Mesenchymal stem cell (in vitro differentiated cells and primary cell): ENCODE data around the gene EPHA1.

ENCODE experiments used
- DNase-seq: peaks from one replicate; pipeline ENCODE4 v3.0.0-alpha.2; 2013
- H2AFZ ChIP-seq: one replicate; pipeline ENCODE4 v1.6.1; 2013; ENCODE audit warnings: low read depth, mild to moderate bottlenecking, control low read depth, inconsistent platforms, low read length, moderate library complexity
- H2AK5ac ChIP-seq: 2 replicates; pipeline ENCODE4 v1.6.1; 2013; ENCODE audit warnings: low read length, moderate library complexity, mild to moderate bottlenecking, inconsistent platforms; ENCODE audit not compliant: severe bottlenecking
- H2BK120ac ChIP-seq: one replicate; pipeline ENCODE4 v1.6.1; 2013; ENCODE audit warnings: low read depth, mild to moderate bottlenecking, inconsistent platforms, low read length, moderate library complexity
- H2BK12ac ChIP-seq, 2 experiments: one replicate each; pipeline ENCODE4 v1.6.1; 2013; ENCODE audit warnings: inconsistent platforms in 2 of 2, low read length in 2 of 2, mild to moderate bottlenecking in 2 of 2, moderate library complexity in 2 of 2, control low read depth in 1 of 2
- H2BK15ac ChIP-seq: one replicate; pipeline ENCODE4 v1.6.1; 2013; ENCODE audit warnings: mild to moderate bottlenecking, low read depth, inconsistent platforms; ENCODE audit not compliant: poor library complexity, severe bottlenecking
- H2BK5ac ChIP-seq: 2 replicates; pipeline ENCODE4 v1.6.1; 2013; ENCODE audit warnings: low read depth, mild to moderate bottlenecking, low read length, control low read depth, inconsistent platforms; ENCODE audit not compliant: poor library complexity, severe bottlenecking
- H3K14ac ChIP-seq, 2 experiments: one replicate each; pipeline ENCODE4 v1.6.1; 2013; ENCODE audit warnings: inconsistent platforms in 2 of 2, low read length in 2 of 2, control low read depth in 1 of 2, mild to moderate bottlenecking in 1 of 2, moderate library complexity in 1 of 2
- H3K18ac ChIP-seq, 2 experiments: one replicate each; pipeline ENCODE4 v1.6.1; 2013; ENCODE audit warnings: inconsistent platforms in 2 of 2, low read length in 2 of 2, control low read depth in 1 of 2, low read depth in 1 of 2, mild to moderate bottlenecking in 1 of 2
- H3K23ac ChIP-seq, 2 experiments: one replicate each; pipeline ENCODE4 v1.6.1; 2013; ENCODE audit warnings: inconsistent platforms in 2 of 2, low read length in 2 of 2, mild to moderate bottlenecking in 2 of 2, moderate library complexity in 2 of 2, control low read depth in 1 of 2
- H3K27ac ChIP-seq: 2 replicates; pipeline ENCODE4 v1.5.1; 2013; ENCODE audit warnings: mild to moderate bottlenecking, moderate library complexity, low read length, control low read depth, inconsistent platforms; ENCODE audit not compliant: poor library complexity, severe bottlenecking
- H3K27me3 ChIP-seq, 2 experiments: 2 replicates each; pipeline versions ENCODE4 v1.6.1 to v1.7.0; 2013; ENCODE audit warnings: low read length in 2 of 2, mild to moderate bottlenecking in 2 of 2, moderate library complexity in 2 of 2, control low read depth in 1 of 2, inconsistent platforms in 1 of 2; ENCODE audit not compliant: control insufficient read depth in 1 of 2, insufficient read depth in 1 of 2
- H3K36me3 ChIP-seq, 2 experiments: 2 replicates each; pipeline versions ENCODE4 v1.6.1 to v1.7.0; 2013; ENCODE audit warnings: low read length in 2 of 2, control low read depth in 1 of 2, inconsistent platforms in 1 of 2, low read depth in 1 of 2, mild to moderate bottlenecking in 1 of 2; ENCODE audit not compliant: insufficient read depth in 2 of 2, control insufficient read depth in 1 of 2
- H3K4ac ChIP-seq, 2 experiments: one replicate each; pipeline ENCODE4 v1.6.1; 2013; ENCODE audit warnings: inconsistent platforms in 2 of 2, low read length in 2 of 2, mild to moderate bottlenecking in 2 of 2, moderate library complexity in 2 of 2, control low read depth in 1 of 2, low read depth in 1 of 2
- H3K4me1 ChIP-seq: 2 replicates; pipeline ENCODE4 v1.6.1; 2013; ENCODE audit warnings: low read depth, low read length, control low read depth; ENCODE audit not compliant: control insufficient read depth, insufficient read depth
- H3K4me2 ChIP-seq: 2 replicates; pipeline ENCODE4 v1.6.1; 2013; ENCODE audit warnings: low read length, mild to moderate bottlenecking, inconsistent platforms; ENCODE audit not compliant: poor library complexity, severe bottlenecking
- H3K4me3 ChIP-seq, 2 experiments: 2 replicates each; pipeline versions ENCODE4 v1.5.1 to v1.7.0; 2013; ENCODE audit warnings: low read length in 2 of 2, mild to moderate bottlenecking in 2 of 2, control low read depth in 1 of 2, low read depth in 1 of 2; ENCODE audit not compliant: insufficient read depth in 1 of 2
- H3K79me1 ChIP-seq: replicated peaks from 2 replicates; pipeline ENCODE4 v1.6.1; 2013; ENCODE audit warnings: mild to moderate bottlenecking, control low read depth, low read length, inconsistent platforms; ENCODE audit not compliant: poor library complexity, severe bottlenecking
- H3K9ac ChIP-seq: 2 replicates; pipeline ENCODE4 v1.7.0; 2013; ENCODE audit warnings: mild to moderate bottlenecking, low read length, moderate library complexity
- H3K9me3 ChIP-seq: 2 replicates; pipeline ENCODE4 v1.7.0; 2013; ENCODE audit warnings: mild to moderate bottlenecking, low read length; ENCODE audit not compliant: control insufficient read depth
- H4K8ac ChIP-seq: one replicate; pipeline ENCODE4 v1.6.1; 2013; ENCODE audit warnings: inconsistent platforms, mild to moderate bottlenecking, low read length, moderate library complexity
- H4K91ac ChIP-seq: one replicate; pipeline ENCODE4 v1.6.1; 2013; ENCODE audit warnings: mild to moderate bottlenecking, low read length, inconsistent platforms
- WGBS: methylation state at CpG from one replicate; pipeline ENCODE4 v1.1.7; 2013; ENCODE audit warnings: mixed read lengths; 5-methylcytosine and 5-hydroxymethylcytosine counted together

Gene EPHA1

DNA sequence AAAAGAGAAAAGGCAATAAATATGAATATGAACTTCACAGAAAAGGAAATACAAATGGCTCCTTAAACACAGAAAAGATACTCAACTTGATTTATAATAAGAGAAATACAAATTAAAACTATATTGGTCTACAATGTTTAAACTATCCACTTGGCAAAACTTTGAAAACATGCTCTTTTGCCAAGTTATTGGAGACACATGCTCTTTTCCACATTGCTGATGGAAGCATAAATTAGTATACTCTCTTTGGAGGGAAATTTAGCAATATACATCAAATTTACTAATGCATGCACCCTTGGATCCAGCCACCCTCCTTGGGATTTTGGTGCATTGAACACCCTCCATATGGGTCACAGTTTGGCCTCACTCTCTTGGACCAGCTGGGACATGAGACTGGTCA is 42.5 kb upstream of the EPHA1 start:
- H2BK15ac ChIP-seq = no peak overlapping the region
- no peak overlapping the region for H3K23ac ChIP-seq
- H3K79me1 ChIP-seq = no peaks in the 10 kb centered on the region
- H2BK5ac ChIP-seq = no peak overlapping the region
- H3K14ac ChIP-seq = no peak overlapping the region
- no peaks in the 10 kb centered on the region for H3K36me3 ChIP-seq
- H2BK12ac ChIP-seq = no peak overlapping the region
- no peak overlapping the region for H3K27ac ChIP-seq
- no peak overlapping the region for H3K9ac ChIP-seq
- DNase-seq = no peak
- no peak overlapping the region for H4K8ac ChIP-seq
- no peak overlapping the region for H3K4me3 ChIP-seq
- H2AFZ ChIP-seq = no peak overlapping the region
- H3K4me1 ChIP-seq = no peaks in the 10 kb centered on the region
- no peak overlapping the region for H3K4me2 ChIP-seq
- no peaks in the 10 kb centered on the region for H3K9me3 ChIP-seq
- no peaks in the 10 kb centered on the region for H3K27me3 ChIP-seq
- no peak overlapping the region for H3K4ac ChIP-seq
- no peak overlapping the region for H2AK5ac ChIP-seq
- H3K18ac ChIP-seq = no peak overlapping the region
- H4K91ac ChIP-seq = no peak overlapping the region
- no peak overlapping the region for H2BK120ac ChIP-seq

DNA sequence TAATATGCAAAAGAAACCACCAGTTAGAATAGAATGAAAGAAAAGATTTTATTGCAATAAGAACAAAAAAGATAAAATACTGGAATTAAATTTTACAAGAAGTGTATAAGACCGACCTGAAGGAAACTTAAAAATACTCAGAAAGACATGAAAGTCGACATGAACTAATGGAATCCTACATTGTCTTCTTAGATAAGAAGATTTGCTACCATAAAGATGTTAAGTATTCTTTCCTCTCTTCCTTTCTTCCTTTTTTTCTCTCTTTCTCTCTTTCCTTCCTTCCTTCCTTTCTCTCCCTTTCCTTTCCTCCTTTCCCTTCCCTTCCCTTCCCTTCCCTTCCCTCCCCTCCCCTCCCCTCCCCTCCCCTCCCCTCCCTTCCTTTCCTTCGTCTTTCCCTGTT is 41.1 kb upstream of the EPHA1 start:
- Histone ChIP-seq H3K4me2 (no peak overlapping the region), H2BK120ac (no peak overlapping the region), H3K9ac (no peak overlapping the region), H3K9me3 (no peaks in the 10 kb centered on the region), H2AK5ac (no peak overlapping the region), H4K8ac (no peak overlapping the region), H3K36me3 (no peaks in the 10 kb centered on the region), H2BK15ac (no peak overlapping the region), H3K27me3 (no peaks in the 10 kb centered on the region), H3K79me1 (no peaks in the 10 kb centered on the region), H3K4me1 (no peaks in the 10 kb centered on the region), H3K27ac (no peak overlapping the region), H2BK5ac (no peak overlapping the region), H2AFZ (no peak overlapping the region), H4K91ac (no peak overlapping the region), H3K18ac (no peak overlapping the region), H3K4me3 (no peak overlapping the region), H3K14ac (no peak overlapping the region), H2BK12ac (no peak overlapping the region), H3K23ac (no peak overlapping the region), H3K4ac (no peak overlapping the region)
- WGBS = 90% methylated on average over 1 of the region's 3 CpGs
- no peak for DNase-seq

DNA sequence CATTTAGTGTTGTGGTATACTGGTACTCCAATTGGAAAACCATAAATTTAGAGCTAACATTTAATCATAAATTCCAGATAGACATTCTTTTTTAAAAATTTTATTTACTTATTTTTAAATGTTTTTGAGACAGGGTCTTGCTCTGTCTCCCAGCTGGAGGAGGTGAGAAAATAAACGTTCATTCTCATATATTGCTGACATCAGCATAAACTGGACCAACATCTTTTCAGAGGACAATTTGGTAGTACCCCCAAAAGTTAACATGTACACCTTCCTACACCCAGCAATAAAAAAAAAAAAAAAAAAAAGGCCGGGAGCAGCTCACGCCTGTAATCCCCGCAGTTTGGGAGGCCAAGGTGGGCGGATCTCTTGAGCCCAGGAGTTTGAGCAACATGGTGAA is 39.8 kb upstream of the EPHA1 start:
- H3K4me3 ChIP-seq = no peak overlapping the region
- no peak overlapping the region for H2AK5ac ChIP-seq
- H3K27me3 ChIP-seq = no peaks in the 10 kb centered on the region
- no peak overlapping the region for H2BK120ac ChIP-seq
- no peak overlapping the region for H3K23ac ChIP-seq
- 89% methylated on average over 5 of the region's 5 CpGs for WGBS
- H2BK15ac ChIP-seq = no peak overlapping the region
- H3K4me1 ChIP-seq = no peaks in the 10 kb centered on the region
- H3K79me1 ChIP-seq = no peaks in the 10 kb centered on the region
- no peak overlapping the region for H3K14ac ChIP-seq
- no peak overlapping the region for H3K27ac ChIP-seq
- H2BK5ac ChIP-seq = no peak overlapping the region
- H3K9me3 ChIP-seq = no peaks in the 10 kb centered on the region
- no peak overlapping the region for H2AFZ ChIP-seq
- H3K36me3 ChIP-seq = no peaks in the 10 kb centered on the region
- no peak overlapping the region for H3K18ac ChIP-seq
- no peak overlapping the region for H3K4ac ChIP-seq
- no peak overlapping the region for H3K4me2 ChIP-seq
- no peak overlapping the region for H4K8ac ChIP-seq
- no peak overlapping the region for H2BK12ac ChIP-seq
- no peak overlapping the region for H3K9ac ChIP-seq
- H4K91ac ChIP-seq = no peak overlapping the region
- DNase-seq = no peak

DNA sequence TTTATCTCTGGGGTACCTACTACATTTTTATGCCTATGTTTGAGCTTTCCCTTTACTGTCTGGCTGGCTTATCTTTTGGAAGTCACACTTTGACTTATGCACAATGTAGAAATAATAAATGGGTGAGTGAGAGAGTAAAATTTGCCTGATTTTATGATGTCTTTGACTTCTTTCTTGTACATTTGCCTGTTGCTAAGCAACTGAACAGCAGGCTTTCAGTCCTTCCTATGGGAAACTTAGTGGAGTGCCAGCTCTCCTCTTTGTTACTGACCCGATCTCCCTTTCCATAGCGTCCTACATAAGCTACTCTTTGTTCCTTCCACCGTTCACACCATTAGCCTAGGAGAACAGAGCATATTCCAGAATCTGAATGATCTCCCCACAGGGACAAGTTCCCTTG is 38.8 kb upstream of the EPHA1 start:
- no peak overlapping the region for H3K18ac ChIP-seq
- no peak overlapping the region for H3K27ac ChIP-seq
- no peak overlapping the region for H2BK12ac ChIP-seq
- H3K4me1 ChIP-seq = no peaks in the 10 kb centered on the region
- no peak overlapping the region for H2AFZ ChIP-seq
- no peaks in the 10 kb centered on the region for H3K79me1 ChIP-seq
- H3K4ac ChIP-seq = no peak overlapping the region
- no peak overlapping the region for H2BK15ac ChIP-seq
- no peak overlapping the region for H3K9ac ChIP-seq
- no peak overlapping the region for H3K23ac ChIP-seq
- no peaks in the 10 kb centered on the region for H3K9me3 ChIP-seq
- WGBS = 87% methylated on average over 2 of the region's 3 CpGs
- no peak overlapping the region for H3K4me2 ChIP-seq
- H3K36me3 ChIP-seq = no peaks in the 10 kb centered on the region
- H3K27me3 ChIP-seq = no peaks in the 10 kb centered on the region
- no peak for DNase-seq
- no peak overlapping the region for H2AK5ac ChIP-seq
- no peak overlapping the region for H2BK120ac ChIP-seq
- H4K91ac ChIP-seq = no peak overlapping the region
- H4K8ac ChIP-seq = no peak overlapping the region
- no peak overlapping the region for H3K14ac ChIP-seq
- no peak overlapping the region for H3K4me3 ChIP-seq
- no peak overlapping the region for H2BK5ac ChIP-seq
